ENCODE data around the gene ATAD3A.
"Not testable (repeated sequence)": the region's sequence is repeated elsewhere in the genome, so short reads cannot be mapped to it uniquely, and the experiment has no call there.

GRCh38 chr1:1522536-1522935 lies 10.6 kb downstream of the ATAD3A start:
- not testable (repeated sequence) for TF ChIP-seq POLR2AphosphoS5 (IDR thresholded peaks at IDR 0.05); CTCF (IDR thresholded peaks at IDR 0.05); POLR2A (IDR thresholded peaks at IDR 0.05; ENCODE audit: low read depth); EP300 (IDR thresholded peaks at IDR 0.05)

Data from esophagus muscularis mucosa (tissue), 4 donors.